NOMO-1 (cell line): ENCODE measurements around the gene CHAF1B.

Experiments
- DNase-seq, 2 experiments: peaks; one replicate each; lab custom pipeline; 2025; ENCODE audit not compliant: unreplicated experiment in 2 of 2; lab: John Stamatoyannopoulos, UW

The CHAF1B gene

GRCh38 chr21:36425286-36425685 is 40.1 kb downstream of the CHAF1B start:
- no peak for DNase-seq

GRCh38 chr21:36427502-36427901 is 42.3 kb downstream of the CHAF1B start:
- DNase-seq = no peak

- no peak for DNase-seq
Observed at GRCh38 chr21:36428761-36429432, 43.7 kb downstream of the CHAF1B start.

- DNase-seq = peak; percentile 11 to 30
Observed at GRCh38 chr21:36429947-36430546, 44.9 kb downstream of the CHAF1B start.

GRCh38 chr21:36430841-36431240 is 45.6 kb downstream of the CHAF1B start:
- no peak for DNase-seq

GRCh38 chr21:36431252-36431651 is 46.1 kb downstream of the CHAF1B start:
- DNase-seq = no peak

GRCh38 chr21:36433059-36433709 is 48.0 kb downstream of the CHAF1B start:
- no peak for DNase-seq

GRCh38 chr21:36434144-36434543 is 49.0 kb downstream of the CHAF1B start:
- DNase-seq = no peak

GRCh38 chr21:36436829-36437744 is 51.9 kb downstream of the CHAF1B start:
- peak; percentile 5 to 19 for DNase-seq

- DNase-seq = no peak
Observed at GRCh38 chr21:36437745-36438128, 52.5 kb downstream of the CHAF1B start.

GRCh38 chr21:36441715-36442114 is 56.5 kb downstream of the CHAF1B start:
- DNase-seq = no peak

GRCh38 chr21:36446301-36446700 is 61.1 kb downstream of the CHAF1B start:
- no peak for DNase-seq

GRCh38 chr21:36450511-36450910 is 65.3 kb downstream of the CHAF1B start:
- DNase-seq = no peak

GRCh38 chr21:36451506-36451905 is 66.3 kb downstream of the CHAF1B start:
- peak in 1 of 2 experiments; percentile 1 for DNase-seq

GRCh38 chr21:36452281-36452825 is 67.2 kb downstream of the CHAF1B start:
- DNase-seq = no peak

GRCh38 chr21:36454093-36454531 is 68.9 kb downstream of the CHAF1B start:
- no peak for DNase-seq

GRCh38 chr21:36454706-36455105 is 69.5 kb downstream of the CHAF1B start:
- no peak for DNase-seq

GRCh38 chr21:36456729-36457414 is 71.7 kb downstream of the CHAF1B start:
- no peak for DNase-seq

GRCh38 chr21:36459098-36459497 is 73.9 kb downstream of the CHAF1B start:
- no peak for DNase-seq

- DNase-seq = no peak
Observed at GRCh38 chr21:36460866-36461265, 75.7 kb downstream of the CHAF1B start.
